ENCODE data around the gene ARHGAP21. TPM values are rescaled to one million over a fixed set of nuclear protein-coding genes. Genes with fewer than 3 reads are reported as not detected.

Gene ARHGAP21
- total and polyA plus RNA-seq, 2 experiments from 2014 or later: 28.7 to 176 TPM

GRCh38 chr10:24596217-24596930 lies 127.3 kb downstream of the ARHGAP21 start:
- Histone ChIP-seq H4K20me1 (ENCODE audit: insufficient read depth) (no peaks in the 10 kb centered on the region), H3K27me3 (replicated peaks; ENCODE audit: insufficient read depth) (no peaks in the 10 kb centered on the region), H3K9me2 (ENCODE audit: insufficient read depth) (no peaks in the 10 kb centered on the region), H3K4me3 (no peak overlapping the region), H3K27ac (no peak overlapping the region), H3K79me2 (ENCODE audit: insufficient read depth) (no peaks in the 10 kb centered on the region), H3K9ac (no peak overlapping the region), H3F3A (ENCODE audit: insufficient read depth) (peaks cover 14% of the 10 kb centered on the region; the same call in 1 of the 2 replicates), H3K36me3 (ENCODE audit: low read depth) (peaks cover 92% of the 10 kb centered on the region), H3K4me1 (ENCODE audit: insufficient read depth) (no peaks in the 10 kb centered on the region), H3K9me3 (ENCODE audit: low read depth) (no peaks in the 10 kb centered on the region), H2AFZ (no peak overlapping the region), H3K4me2 (ENCODE audit: unreplicated experiment) (no peak overlapping the region)
- TF ChIP-seq EZH2phosphoT487 (IDR thresholded peaks at IDR 0.05; ENCODE audit: insufficient read depth, low read depth): no peak
- TF ChIP-seq EZH2 (IDR thresholded peaks at IDR 0.05; ENCODE audit: insufficient read depth, poor library complexity, severe bottlenecking): no peak
- in situ Hi-C loops (cut with MboI): no loop called here
- 89 to 90% methylated on average over 11 of the region's 11 CpGs for WGBS, 2 experiments (ENCODE audit: low coverage in 1 of 2, low lambda C conversion rate in 2 of 2, missing lambda C conversion rate in 2 of 2)
- DNase-seq: no peak

- Histone ChIP-seq H3K4me2 (ENCODE audit: unreplicated experiment) (no peak overlapping the region), H3K4me3 (no peak overlapping the region), H3K36me3 (ENCODE audit: low read depth) (peaks cover 96% of the 10 kb centered on the region), H2AFZ (no peak overlapping the region), H3K27ac (no peak overlapping the region), H3K9ac (no peak overlapping the region), H3K79me2 (ENCODE audit: insufficient read depth) (0 out of 2 replicates have a peak, but pooled peaks cover 8% of the 10 kb centered on the region), H4K20me1 (ENCODE audit: insufficient read depth) (no peaks in the 10 kb centered on the region), H3K9me2 (ENCODE audit: insufficient read depth) (no peaks in the 10 kb centered on the region), H3K9me3 (ENCODE audit: low read depth) (no peaks in the 10 kb centered on the region), H3F3A (ENCODE audit: insufficient read depth) (peaks cover 13% of the 10 kb centered on the region; the same call in 1 of the 2 replicates), H3K27me3 (replicated peaks; ENCODE audit: insufficient read depth) (no peaks in the 10 kb centered on the region), H3K4me1 (ENCODE audit: insufficient read depth) (no peaks in the 10 kb centered on the region)
- TF ChIP-seq EZH2phosphoT487 (IDR thresholded peaks at IDR 0.05; ENCODE audit: insufficient read depth, low read depth) (no peak), EZH2 (IDR thresholded peaks at IDR 0.05; ENCODE audit: insufficient read depth, poor library complexity, severe bottlenecking) (no peak)
- no peak for DNase-seq
- in situ Hi-C loops (cut with MboI): no loop called here
These were observed 132.8 kb downstream of the ARHGAP21 start for GRCh38 chr10:24590697-24591457.

GRCh38 chr10:24589265-24589664 lies 134.4 kb downstream of the ARHGAP21 start:
- WGBS, 2 experiments (ENCODE audit: low coverage in 1 of 2, low lambda C conversion rate in 2 of 2, missing lambda C conversion rate in 2 of 2): 97 to 100% methylated on average over 2 of the region's 2 CpGs
- Histone ChIP-seq H4K20me1 (ENCODE audit: insufficient read depth) (no peaks in the 10 kb centered on the region), H3K4me2 (ENCODE audit: unreplicated experiment) (no peak overlapping the region), H3K9ac (no peak overlapping the region), H3F3A (ENCODE audit: insufficient read depth) (peaks cover 9% of the 10 kb centered on the region; the same call in 1 of the 2 replicates), H3K27me3 (replicated peaks; ENCODE audit: insufficient read depth) (no peaks in the 10 kb centered on the region), H3K79me2 (ENCODE audit: insufficient read depth) (0 out of 2 replicates have a peak, but pooled peaks cover 8% of the 10 kb centered on the region), H3K9me2 (ENCODE audit: insufficient read depth) (no peaks in the 10 kb centered on the region), H2AFZ (no peak overlapping the region), H3K4me1 (ENCODE audit: insufficient read depth) (no peaks in the 10 kb centered on the region), H3K4me3 (no peak overlapping the region), H3K36me3 (ENCODE audit: low read depth) (peaks cover 81% of the 10 kb centered on the region), H3K27ac (no peak overlapping the region), H3K9me3 (ENCODE audit: low read depth) (no peaks in the 10 kb centered on the region)
- no peak for DNase-seq
- in situ Hi-C loops (cut with MboI): no loop called here
- TF ChIP-seq EZH2phosphoT487 (IDR thresholded peaks at IDR 0.05; ENCODE audit: insufficient read depth, low read depth): no peak
- no peak for TF ChIP-seq EZH2 (IDR thresholded peaks at IDR 0.05; ENCODE audit: insufficient read depth, poor library complexity, severe bottlenecking)

GRCh38 chr10:24579906-24580305 lies 143.8 kb downstream of the ARHGAP21 start:
- H3K79me2 ChIP-seq (ENCODE audit: insufficient read depth): no peaks in the 10 kb centered on the region
- H3F3A ChIP-seq (ENCODE audit: insufficient read depth): peaks cover 37% of the 10 kb centered on the region
- H3K9me2 ChIP-seq (ENCODE audit: insufficient read depth): no peaks in the 10 kb centered on the region
- H3K4me1 ChIP-seq (ENCODE audit: insufficient read depth): no peaks in the 10 kb centered on the region
- no peak overlapping the region for H3K4me3 ChIP-seq
- in situ Hi-C loops (cut with MboI): no loop called here
- H3K9ac ChIP-seq: no peak overlapping the region
- WGBS, 2 experiments (ENCODE audit: low coverage in 1 of 2, low lambda C conversion rate in 2 of 2, missing lambda C conversion rate in 2 of 2): 57 to 60% methylated on average over 4 of the region's 4 CpGs
- H2AFZ ChIP-seq: no peak overlapping the region
- H4K20me1 ChIP-seq (ENCODE audit: insufficient read depth): no peaks in the 10 kb centered on the region
- no peaks in the 10 kb centered on the region for H3K27me3 ChIP-seq (replicated peaks; ENCODE audit: insufficient read depth)
- DNase-seq: no peak
- H3K4me2 ChIP-seq (ENCODE audit: unreplicated experiment): no peak overlapping the region
- peaks cover 17% of the 10 kb centered on the region for H3K36me3 ChIP-seq (ENCODE audit: low read depth)
- H3K27ac ChIP-seq: no peak overlapping the region
- H3K9me3 ChIP-seq (ENCODE audit: low read depth): no peaks in the 10 kb centered on the region
- TF ChIP-seq EZH2phosphoT487 (IDR thresholded peaks at IDR 0.05; ENCODE audit: insufficient read depth, low read depth): no peak
- TF ChIP-seq EZH2 (IDR thresholded peaks at IDR 0.05; ENCODE audit: insufficient read depth, poor library complexity, severe bottlenecking): no peak

Data from GM23248 (cell line).